ENCODE data around the gene KCNIP4. TPM values are rescaled to one million over a fixed set of nuclear protein-coding genes. Genes with fewer than 3 reads are reported as not detected.

Gene KCNIP4
- total RNA-seq, 1 experiment from 2014 or later, result 0.91 TPM

GRCh38 chr4:20681271-20681670 is 1267.3 kb downstream of the KCNIP4 start:
- H3K4me3 Mint-ChIP-seq (ENCODE audit: unreplicated experiment), result no peak overlapping the region
- ChIA-PET POLR2A (no interaction called here), CTCF (no interaction called here)
- H3K27ac Mint-ChIP-seq (ENCODE audit: low read depth, unreplicated experiment), result no peak overlapping the region
- peaks cover 16% of the 10 kb centered on the region for H3K27me3 Mint-ChIP-seq (ENCODE audit: insufficient read depth, unreplicated experiment)
- TF ChIP-seq, protein P1, sequence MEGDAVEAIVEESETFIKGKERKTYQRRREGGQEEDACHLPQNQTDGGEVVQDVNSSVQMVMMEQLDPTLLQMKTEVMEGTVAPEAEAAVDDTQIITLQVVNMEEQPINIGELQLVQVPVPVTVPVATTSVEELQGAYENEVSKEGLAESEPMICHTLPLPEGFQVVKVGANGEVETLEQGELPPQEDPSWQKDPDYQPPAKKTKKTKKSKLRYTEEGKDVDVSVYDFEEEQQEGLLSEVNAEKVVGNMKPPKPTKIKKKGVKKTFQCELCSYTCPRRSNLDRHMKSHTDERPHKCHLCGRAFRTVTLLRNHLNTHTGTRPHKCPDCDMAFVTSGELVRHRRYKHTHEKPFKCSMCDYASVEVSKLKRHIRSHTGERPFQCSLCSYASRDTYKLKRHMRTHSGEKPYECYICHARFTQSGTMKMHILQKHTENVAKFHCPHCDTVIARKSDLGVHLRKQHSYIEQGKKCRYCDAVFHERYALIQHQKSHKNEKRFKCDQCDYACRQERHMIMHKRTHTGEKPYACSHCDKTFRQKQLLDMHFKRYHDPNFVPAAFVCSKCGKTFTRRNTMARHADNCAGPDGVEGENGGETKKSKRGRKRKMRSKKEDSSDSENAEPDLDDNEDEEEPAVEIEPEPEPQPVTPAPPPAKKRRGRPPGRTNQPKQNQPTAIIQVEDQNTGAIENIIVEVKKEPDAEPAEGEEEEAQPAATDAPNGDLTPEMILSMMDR (IDR thresholded peaks at IDR 0.05; ENCODE audit: unreplicated experiment), result no peak
- no peak for DNase-seq (ENCODE audit: unreplicated experiment)
- intact Hi-C loops (cut with micrococcal nuclease), result loop anchor here (10.0 kb wide), 3 partner anchors 426 to 1996 kb away; partner anchors contain the start of gene SLIT2
- H3K36me3 Mint-ChIP-seq (ENCODE audit: insufficient read depth, unreplicated experiment), result no peaks in the 10 kb centered on the region
- no peaks in the 10 kb centered on the region for H3K4me1 Mint-ChIP-seq (ENCODE audit: insufficient read depth, unreplicated experiment)
- no peaks in the 10 kb centered on the region for H3K9me3 Mint-ChIP-seq (ENCODE audit: unreplicated experiment)
- BruUV-seq (replicated peaks), result no TSS peak

DNA sequence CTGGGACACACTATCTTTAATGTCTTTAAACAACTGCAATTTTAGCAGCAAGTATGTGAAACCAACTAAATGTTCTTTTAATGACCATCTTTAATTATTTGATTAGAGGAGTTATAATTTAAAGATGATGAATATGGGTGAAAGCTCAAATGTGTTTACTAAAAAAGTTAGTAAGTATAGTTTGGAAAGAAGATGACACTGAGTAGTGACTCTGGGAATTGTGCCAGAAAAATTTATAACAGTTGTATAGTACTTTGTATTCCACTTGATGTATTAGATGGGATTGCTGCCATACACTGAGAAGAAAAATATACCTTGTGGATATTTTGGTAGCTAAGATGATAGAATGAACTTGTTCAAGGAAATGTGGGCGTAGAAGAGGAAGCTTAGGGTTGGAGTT is 1267.8 kb downstream of the KCNIP4 start:
- no peak for DNase-seq (ENCODE audit: unreplicated experiment)
- no peak overlapping the region for H3K27ac Mint-ChIP-seq (ENCODE audit: low read depth, unreplicated experiment)
- no peaks in the 10 kb centered on the region for H3K36me3 Mint-ChIP-seq (ENCODE audit: insufficient read depth, unreplicated experiment)
- BruUV-seq (replicated peaks), result no TSS peak
- intact Hi-C loops (cut with micrococcal nuclease), result loop anchor here (10.0 kb wide), 3 partner anchors 426 to 1996 kb away; partner anchors contain the start of gene SLIT2
- POLR2A ChIA-PET, result no interaction called here
- no peaks in the 10 kb centered on the region for H3K9me3 Mint-ChIP-seq (ENCODE audit: unreplicated experiment)
- CTCF ChIA-PET, result no interaction called here
- TF ChIP-seq, protein P1 (IDR thresholded peaks at IDR 0.05; ENCODE audit: unreplicated experiment), result no peak
- no peak overlapping the region for H3K4me3 Mint-ChIP-seq (ENCODE audit: unreplicated experiment)
- no peaks in the 10 kb centered on the region for H3K4me1 Mint-ChIP-seq (ENCODE audit: insufficient read depth, unreplicated experiment)
- peaks cover 16% of the 10 kb centered on the region for H3K27me3 Mint-ChIP-seq (ENCODE audit: insufficient read depth, unreplicated experiment)

GRCh38 chr4:20679951-20680350 is 1268.6 kb downstream of the KCNIP4 start:
- TF ChIP-seq, protein P1 (IDR thresholded peaks at IDR 0.05; ENCODE audit: unreplicated experiment), result no peak
- no TSS peak for BruUV-seq (replicated peaks)
- Mint-ChIP-seq H3K27me3 (ENCODE audit: insufficient read depth, unreplicated experiment) (peaks cover 16% of the 10 kb centered on the region), H3K27ac (ENCODE audit: low read depth, unreplicated experiment) (no peak overlapping the region), H3K36me3 (ENCODE audit: insufficient read depth, unreplicated experiment) (no peaks in the 10 kb centered on the region), H3K4me3 (ENCODE audit: unreplicated experiment) (no peak overlapping the region), H3K9me3 (ENCODE audit: unreplicated experiment) (no peaks in the 10 kb centered on the region), H3K4me1 (ENCODE audit: insufficient read depth, unreplicated experiment) (no peaks in the 10 kb centered on the region)
- DNase-seq (ENCODE audit: unreplicated experiment), result no peak
- intact Hi-C loops (cut with micrococcal nuclease), result loop anchor here (10.0 kb wide), 3 partner anchors 425 to 1995 kb away; partner anchors contain the start of gene SLIT2
- POLR2A ChIA-PET, result no interaction called here
- CTCF ChIA-PET, result no interaction called here

Small RNAs within 50 kb of the gene (microRNA-seq; reads per million reads assigned to microRNA genes)
- gene MIR7978, result not detected
